Measurements from ENCODE around the gene NHLRC1. TPM values are rescaled to one million over a fixed set of nuclear protein-coding genes. Genes with fewer than 3 reads are reported as not detected.

Gene NHLRC1
- total RNA-seq, 1 experiment from 2014 or later = 2.1 TPM

DNA sequence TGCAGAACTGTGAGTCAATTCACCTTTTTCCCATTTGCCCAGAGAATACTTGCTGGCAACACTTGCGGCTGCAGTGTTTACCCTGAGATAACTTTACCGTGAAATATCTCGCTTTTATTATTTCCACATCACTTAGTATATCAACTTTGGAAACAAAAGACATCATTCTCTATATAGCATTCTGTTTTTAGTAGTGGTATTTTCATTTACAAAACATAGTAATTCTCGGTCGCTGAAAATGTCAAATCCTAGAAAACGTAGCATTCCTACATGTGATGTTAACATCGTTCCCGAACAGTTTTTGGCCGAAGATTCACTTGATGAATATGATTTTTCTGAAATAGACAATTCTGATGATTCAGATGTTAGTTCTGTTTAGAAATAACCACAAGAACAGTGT, 52.0 kb downstream of the NHLRC1 start:
- no peaks in the 10 kb centered on the region for H3K36me3 Mint-ChIP-seq (ENCODE audit: insufficient read depth, unreplicated experiment)
- H3K4me1 Mint-ChIP-seq (ENCODE audit: low read depth, unreplicated experiment) = no peaks in the 10 kb centered on the region
- no peaks in the 10 kb centered on the region for H3K27me3 Mint-ChIP-seq (ENCODE audit: insufficient read depth, unreplicated experiment)
- peaks cover 4% of the 10 kb centered on the region for H3K9me3 Mint-ChIP-seq (ENCODE audit: unreplicated experiment)
- intact Hi-C loops (cut with micrococcal nuclease; ENCODE audit: unreplicated experiment) = no loop called here
- TF ChIP-seq, protein P1, sequence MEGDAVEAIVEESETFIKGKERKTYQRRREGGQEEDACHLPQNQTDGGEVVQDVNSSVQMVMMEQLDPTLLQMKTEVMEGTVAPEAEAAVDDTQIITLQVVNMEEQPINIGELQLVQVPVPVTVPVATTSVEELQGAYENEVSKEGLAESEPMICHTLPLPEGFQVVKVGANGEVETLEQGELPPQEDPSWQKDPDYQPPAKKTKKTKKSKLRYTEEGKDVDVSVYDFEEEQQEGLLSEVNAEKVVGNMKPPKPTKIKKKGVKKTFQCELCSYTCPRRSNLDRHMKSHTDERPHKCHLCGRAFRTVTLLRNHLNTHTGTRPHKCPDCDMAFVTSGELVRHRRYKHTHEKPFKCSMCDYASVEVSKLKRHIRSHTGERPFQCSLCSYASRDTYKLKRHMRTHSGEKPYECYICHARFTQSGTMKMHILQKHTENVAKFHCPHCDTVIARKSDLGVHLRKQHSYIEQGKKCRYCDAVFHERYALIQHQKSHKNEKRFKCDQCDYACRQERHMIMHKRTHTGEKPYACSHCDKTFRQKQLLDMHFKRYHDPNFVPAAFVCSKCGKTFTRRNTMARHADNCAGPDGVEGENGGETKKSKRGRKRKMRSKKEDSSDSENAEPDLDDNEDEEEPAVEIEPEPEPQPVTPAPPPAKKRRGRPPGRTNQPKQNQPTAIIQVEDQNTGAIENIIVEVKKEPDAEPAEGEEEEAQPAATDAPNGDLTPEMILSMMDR (IDR thresholded peaks at IDR 0.05; ENCODE audit: insufficient read depth in 1 of 2, low read depth in 1 of 2, low read length in 1 of 2, severe bottlenecking in 1 of 2, unreplicated experiment in 1 of 2) = no peak
- BruUV-seq (replicated peaks) = no TSS peak
- H3K27me3 ChIP-seq (replicated peaks; ENCODE audit: control insufficient read depth, insufficient read depth, low read length) = no peaks in the 10 kb centered on the region
- H3K4me3 ChIP-seq (ENCODE audit: low read depth, low read length) = no peak overlapping the region
- no peak for DNase-seq
- ChIA-PET POLR2A (no interaction called here), CTCF (no interaction called here)
- no peaks in the 10 kb centered on the region for H3K4me1 ChIP-seq
- H3K9me3 ChIP-seq = no peaks in the 10 kb centered on the region
- no peaks in the 10 kb centered on the region for H3K36me3 ChIP-seq (ENCODE audit: control insufficient read depth, insufficient read depth, low read length)
- H3K4me3 Mint-ChIP-seq (ENCODE audit: unreplicated experiment) = no peak overlapping the region
- no peak overlapping the region for H3K27ac Mint-ChIP-seq (ENCODE audit: unreplicated experiment)

Other genes starting within 250 kb of the NHLRC1 start
- gene KIF13A, start 135.0 kb downstream of the NHLRC1 start, total RNA-seq (2022) = 13.8 and 14.0 TPM in 2 replicates
- gene TPMT, start 32.4 kb upstream of the NHLRC1 start, total RNA-seq (2022) = 10.1 and 11.0 TPM in 2 replicates
- gene KDM1B, start 32.7 kb upstream of the NHLRC1 start, total RNA-seq (2022) = 9.5 and 10.6 TPM in 2 replicates
- gene DEK, start 141.9 kb upstream of the NHLRC1 start, total RNA-seq (2022) = 170 and 171 TPM in 2 replicates

Data from Caco-2 (cell line).